HL-60 (cell line): ENCODE data around the gene CISD3. TPM values are rescaled to one million over a fixed set of nuclear protein-coding genes. Genes with fewer than 3 reads are reported as not detected.

ENCODE experiments used
- DNase-seq, 2 experiments: peaks; one replicate each; pipeline ENCODE4 v3.0.0-alpha.2; 2010 to 2020; ENCODE audit warnings: low read depth in 1 of 2, low spot score in 1 of 2
- H3K27ac ChIP-seq: fragments of 250-450 bp; sonication (Bioruptor Pico); replicated peaks from 2 replicates; pipeline ENCODE4 v1.5.1; 2020; ENCODE audit warnings: mild to moderate bottlenecking, moderate library complexity
- H3K27me3 ChIP-seq: fragments of 250-450 bp; sonication (Bioruptor Pico); 2 replicates; pipeline ENCODE4 v1.5.1; 2021; ENCODE audit warnings: mild to moderate bottlenecking, moderate library complexity; ENCODE audit not compliant: insufficient read depth, poor library complexity, severe bottlenecking
- H3K4me3 ChIP-seq: replicated peaks from 2 replicates; pipeline ENCODE4 v1.5.1; 2011; ENCODE audit warnings: mild to moderate bottlenecking, control low read depth, low read length; ENCODE audit not compliant: insufficient read depth
- GABPA ChIP-seq: IDR thresholded peaks from 2 replicates; pipeline ENCODE4 v1.6.1; 2012; ENCODE audit warnings: low read depth
- POLR2AphosphoS5 ChIP-seq: IDR thresholded peaks from 2 replicates; pipeline ENCODE4 v1.6.1; 2012; ENCODE audit warnings: low read depth
- SPI1 ChIP-seq: IDR thresholded peaks from 2 replicates; pipeline ENCODE4 v1.6.1; 2012; ENCODE audit warnings: low read depth, mild to moderate bottlenecking, borderline replicate concordance
- microRNA-seq: library from miRNA; unstranded; fragments of <30 nt; microRNA quantifications from one replicate; pipeline ENCODE4, GENCODE V29; 2018
- TF ChIP-seq, protein P1 (sequence below): IDR thresholded peaks from 2 replicates; pipeline ENCODE4 v1.6.1; 2012; ENCODE audit warnings: low read depth; ENCODE audit not compliant: insufficient replicate concordance
- TF ChIP-seq, protein P2 (sequence below): IDR thresholded peaks from one replicate; pipeline ENCODE4 v1.5.1; 2011; ENCODE audit warnings: low read length, control low read depth, inconsistent platforms; ENCODE audit not compliant: insufficient read depth

CISD3 gene

DNA sequence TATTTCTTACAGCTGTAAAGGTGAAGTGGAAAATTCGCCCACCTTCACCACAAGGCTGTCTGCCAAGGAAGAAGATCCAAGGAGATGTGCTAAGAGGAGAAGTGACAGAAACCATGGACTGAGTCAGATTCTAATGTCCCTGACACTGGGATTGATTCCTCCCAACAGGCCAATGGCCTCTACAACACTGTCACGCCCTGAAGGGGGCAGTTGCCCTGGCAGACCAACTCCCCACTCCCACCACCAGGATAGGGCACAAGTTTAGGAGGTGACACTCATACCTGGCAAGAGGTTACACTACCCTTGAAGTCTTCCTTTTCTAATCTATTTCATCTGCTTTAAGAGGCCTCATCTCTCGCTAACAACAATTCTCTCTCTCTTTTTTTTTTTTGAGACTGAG, 53.1 kb downstream of the CISD3 start:
- DNase-seq = no peak
- Histone ChIP-seq H3K27me3 (no peaks in the 10 kb centered on the region), H3K4me3 (no peak overlapping the region), H3K27ac (no peak overlapping the region)
- TF ChIP-seq, protein P1, sequence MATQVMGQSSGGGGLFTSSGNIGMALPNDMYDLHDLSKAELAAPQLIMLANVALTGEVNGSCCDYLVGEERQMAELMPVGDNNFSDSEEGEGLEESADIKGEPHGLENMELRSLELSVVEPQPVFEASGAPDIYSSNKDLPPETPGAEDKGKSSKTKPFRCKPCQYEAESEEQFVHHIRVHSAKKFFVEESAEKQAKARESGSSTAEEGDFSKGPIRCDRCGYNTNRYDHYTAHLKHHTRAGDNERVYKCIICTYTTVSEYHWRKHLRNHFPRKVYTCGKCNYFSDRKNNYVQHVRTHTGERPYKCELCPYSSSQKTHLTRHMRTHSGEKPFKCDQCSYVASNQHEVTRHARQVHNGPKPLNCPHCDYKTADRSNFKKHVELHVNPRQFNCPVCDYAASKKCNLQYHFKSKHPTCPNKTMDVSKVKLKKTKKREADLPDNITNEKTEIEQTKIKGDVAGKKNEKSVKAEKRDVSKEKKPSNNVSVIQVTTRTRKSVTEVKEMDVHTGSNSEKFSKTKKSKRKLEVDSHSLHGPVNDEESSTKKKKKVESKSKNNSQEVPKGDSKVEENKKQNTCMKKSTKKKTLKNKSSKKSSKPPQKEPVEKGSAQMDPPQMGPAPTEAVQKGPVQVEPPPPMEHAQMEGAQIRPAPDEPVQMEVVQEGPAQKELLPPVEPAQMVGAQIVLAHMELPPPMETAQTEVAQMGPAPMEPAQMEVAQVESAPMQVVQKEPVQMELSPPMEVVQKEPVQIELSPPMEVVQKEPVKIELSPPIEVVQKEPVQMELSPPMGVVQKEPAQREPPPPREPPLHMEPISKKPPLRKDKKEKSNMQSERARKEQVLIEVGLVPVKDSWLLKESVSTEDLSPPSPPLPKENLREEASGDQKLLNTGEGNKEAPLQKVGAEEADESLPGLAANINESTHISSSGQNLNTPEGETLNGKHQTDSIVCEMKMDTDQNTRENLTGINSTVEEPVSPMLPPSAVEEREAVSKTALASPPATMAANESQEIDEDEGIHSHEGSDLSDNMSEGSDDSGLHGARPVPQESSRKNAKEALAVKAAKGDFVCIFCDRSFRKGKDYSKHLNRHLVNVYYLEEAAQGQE = no peak
- TF ChIP-seq, protein P2, sequence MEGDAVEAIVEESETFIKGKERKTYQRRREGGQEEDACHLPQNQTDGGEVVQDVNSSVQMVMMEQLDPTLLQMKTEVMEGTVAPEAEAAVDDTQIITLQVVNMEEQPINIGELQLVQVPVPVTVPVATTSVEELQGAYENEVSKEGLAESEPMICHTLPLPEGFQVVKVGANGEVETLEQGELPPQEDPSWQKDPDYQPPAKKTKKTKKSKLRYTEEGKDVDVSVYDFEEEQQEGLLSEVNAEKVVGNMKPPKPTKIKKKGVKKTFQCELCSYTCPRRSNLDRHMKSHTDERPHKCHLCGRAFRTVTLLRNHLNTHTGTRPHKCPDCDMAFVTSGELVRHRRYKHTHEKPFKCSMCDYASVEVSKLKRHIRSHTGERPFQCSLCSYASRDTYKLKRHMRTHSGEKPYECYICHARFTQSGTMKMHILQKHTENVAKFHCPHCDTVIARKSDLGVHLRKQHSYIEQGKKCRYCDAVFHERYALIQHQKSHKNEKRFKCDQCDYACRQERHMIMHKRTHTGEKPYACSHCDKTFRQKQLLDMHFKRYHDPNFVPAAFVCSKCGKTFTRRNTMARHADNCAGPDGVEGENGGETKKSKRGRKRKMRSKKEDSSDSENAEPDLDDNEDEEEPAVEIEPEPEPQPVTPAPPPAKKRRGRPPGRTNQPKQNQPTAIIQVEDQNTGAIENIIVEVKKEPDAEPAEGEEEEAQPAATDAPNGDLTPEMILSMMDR = no peak
- TF ChIP-seq GABPA (no peak), POLR2AphosphoS5 (no peak), SPI1 (no peak)

Small RNA genes within 50 kb of the gene (microRNA-seq; reads per million reads assigned to microRNA genes)
- not detected for gene MIR4726
- gene MIR4734 = not detected
